Bronchial epithelial cell (primary cell): ENCODE results near the gene METTL25. TPM values are rescaled to one million over a fixed set of nuclear protein-coding genes. Genes with fewer than 3 reads are reported as not detected.

ENCODE experiments used
- DNase-seq: peaks from one replicate; pipeline ENCODE4 v3.0.0-alpha.2; 2010; ENCODE audit warnings: low read depth
- FAIRE-seq: peaks from 2 replicates; lab custom pipeline; 2011; peaks lifted over from hg19 to GRCh38; lab: Jason Lieb, UNC
- H3K27me3 ChIP-seq: 2 replicates; pipeline ENCODE4 v1.5.1; 2011; ENCODE audit warnings: low read length; ENCODE audit not compliant: control insufficient read depth, insufficient read depth
- H3K36me3 ChIP-seq: 2 replicates; pipeline ENCODE4 v1.5.1; 2011; ENCODE audit warnings: low read length; ENCODE audit not compliant: control insufficient read depth, insufficient read depth
- H3K4me3 ChIP-seq: 2 replicates; pipeline ENCODE4 v1.5.1; 2011; ENCODE audit warnings: mild to moderate bottlenecking, low read depth, low read length, control low read depth
- total RNA-seq: library from RNA; depleted of rRNA; stranded (reverse); fragments of >200 nt; gene quantifications from 2 replicates; pipeline ENCODE4 v1.2.1, GENCODE V29; 2014
- TF ChIP-seq, protein P1 (sequence below): IDR thresholded peaks from 2 replicates; pipeline ENCODE4 v1.5.1; 2011; ENCODE audit warnings: mild to moderate bottlenecking, moderate library complexity, low read length, control low read depth, inconsistent platforms; ENCODE audit not compliant: insufficient read depth, severe bottlenecking

Gene METTL25
- total RNA-seq, 1 donor from 2014 or later: 4.2 TPM

DNA sequence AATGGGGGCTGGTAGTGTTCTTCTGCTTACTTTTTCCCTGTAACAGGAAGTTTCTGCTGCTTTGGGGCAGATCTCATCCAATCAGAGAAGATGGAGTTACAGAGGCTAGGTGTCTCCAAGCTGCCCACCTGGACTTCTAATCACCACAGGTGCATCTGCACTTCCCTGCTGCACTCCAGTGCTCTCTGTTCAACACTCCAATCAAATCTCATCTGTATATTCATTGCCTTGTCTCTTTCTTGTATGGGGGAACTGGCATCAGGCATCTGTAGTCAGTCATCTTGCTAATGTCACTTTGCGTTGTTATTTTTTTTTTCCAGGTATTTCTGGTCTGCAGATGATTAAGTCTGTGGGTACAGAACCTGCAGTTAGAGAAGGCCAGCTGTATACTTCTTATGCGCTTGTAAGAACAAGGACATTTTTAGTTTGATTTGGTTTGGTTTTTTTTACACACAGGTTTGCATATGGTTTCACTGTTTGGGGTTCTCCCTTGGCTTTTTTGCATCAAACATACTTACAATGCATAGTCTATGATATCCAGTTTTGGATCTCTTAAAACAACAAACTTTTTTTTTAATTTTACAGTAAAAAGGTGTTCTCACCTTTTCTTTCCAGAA, 116.0 kb downstream of the METTL25 start:
- FAIRE-seq (peak; percentile 28), DNase-seq (no peak)
- H3K27me3 ChIP-seq: no peaks in the 10 kb centered on the region
- no peaks in the 10 kb centered on the region for H3K36me3 ChIP-seq
- no peak overlapping the region for H3K4me3 ChIP-seq
- TF ChIP-seq, protein P1, sequence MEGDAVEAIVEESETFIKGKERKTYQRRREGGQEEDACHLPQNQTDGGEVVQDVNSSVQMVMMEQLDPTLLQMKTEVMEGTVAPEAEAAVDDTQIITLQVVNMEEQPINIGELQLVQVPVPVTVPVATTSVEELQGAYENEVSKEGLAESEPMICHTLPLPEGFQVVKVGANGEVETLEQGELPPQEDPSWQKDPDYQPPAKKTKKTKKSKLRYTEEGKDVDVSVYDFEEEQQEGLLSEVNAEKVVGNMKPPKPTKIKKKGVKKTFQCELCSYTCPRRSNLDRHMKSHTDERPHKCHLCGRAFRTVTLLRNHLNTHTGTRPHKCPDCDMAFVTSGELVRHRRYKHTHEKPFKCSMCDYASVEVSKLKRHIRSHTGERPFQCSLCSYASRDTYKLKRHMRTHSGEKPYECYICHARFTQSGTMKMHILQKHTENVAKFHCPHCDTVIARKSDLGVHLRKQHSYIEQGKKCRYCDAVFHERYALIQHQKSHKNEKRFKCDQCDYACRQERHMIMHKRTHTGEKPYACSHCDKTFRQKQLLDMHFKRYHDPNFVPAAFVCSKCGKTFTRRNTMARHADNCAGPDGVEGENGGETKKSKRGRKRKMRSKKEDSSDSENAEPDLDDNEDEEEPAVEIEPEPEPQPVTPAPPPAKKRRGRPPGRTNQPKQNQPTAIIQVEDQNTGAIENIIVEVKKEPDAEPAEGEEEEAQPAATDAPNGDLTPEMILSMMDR: no peak

DNA sequence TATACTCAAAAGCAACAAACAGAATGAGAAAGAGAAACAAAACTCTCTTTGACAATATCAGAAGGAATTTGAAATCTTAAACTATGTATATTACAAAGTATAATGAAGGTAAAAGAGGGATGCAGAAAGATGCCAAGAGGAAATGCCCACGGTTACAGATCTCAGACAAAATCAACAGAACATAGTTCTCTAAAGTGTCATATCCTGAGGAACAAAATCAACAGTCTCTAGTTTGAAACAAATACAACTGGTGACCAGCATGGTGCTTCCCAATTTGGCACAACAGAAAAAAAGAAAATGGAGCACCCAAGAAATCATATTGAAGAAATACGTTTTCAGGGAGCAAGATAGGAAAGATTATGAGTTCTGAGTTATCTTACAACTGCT, 116.5 kb downstream of the METTL25 start:
- no peaks in the 10 kb centered on the region for H3K27me3 ChIP-seq
- H3K36me3 ChIP-seq: no peaks in the 10 kb centered on the region
- FAIRE-seq (no peak), DNase-seq (peak; percentile 73)
- TF ChIP-seq, protein P1: no peak
- no peak overlapping the region for H3K4me3 ChIP-seq

DNA sequence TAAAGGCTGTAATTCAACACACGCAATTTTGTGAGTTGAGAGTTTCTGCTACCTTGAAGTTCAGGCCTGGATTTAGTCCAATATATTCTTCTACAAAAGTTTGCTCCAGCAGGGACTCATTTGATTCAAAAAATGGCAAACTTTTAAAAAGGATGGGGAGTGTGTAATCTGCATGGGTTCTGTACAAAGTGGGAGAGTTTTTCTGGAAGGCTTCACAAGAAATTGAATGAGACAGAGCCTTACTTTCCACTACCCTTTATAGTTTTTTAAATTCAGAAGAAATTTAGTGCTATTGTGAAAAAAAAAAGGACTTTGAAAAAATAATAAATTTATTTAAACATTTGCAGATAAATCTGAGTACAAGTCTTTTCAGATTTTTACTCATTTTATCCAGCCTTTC, 116.9 kb downstream of the METTL25 start:
- no peaks in the 10 kb centered on the region for H3K36me3 ChIP-seq
- DNase-seq (no peak), FAIRE-seq (no peak)

GRCh38 chr12:82476511-82476910, 118.2 kb downstream of the METTL25 start:
- H3K36me3 ChIP-seq: no peaks in the 10 kb centered on the region
- FAIRE-seq (no peak), DNase-seq (no peak)

More for the DNA sequence above, 116.9 kb downstream of the METTL25 start:
- TF ChIP-seq, protein P1: no peak
- H3K4me3 ChIP-seq: no peak overlapping the region
- H3K27me3 ChIP-seq: no peaks in the 10 kb centered on the region

DNA sequence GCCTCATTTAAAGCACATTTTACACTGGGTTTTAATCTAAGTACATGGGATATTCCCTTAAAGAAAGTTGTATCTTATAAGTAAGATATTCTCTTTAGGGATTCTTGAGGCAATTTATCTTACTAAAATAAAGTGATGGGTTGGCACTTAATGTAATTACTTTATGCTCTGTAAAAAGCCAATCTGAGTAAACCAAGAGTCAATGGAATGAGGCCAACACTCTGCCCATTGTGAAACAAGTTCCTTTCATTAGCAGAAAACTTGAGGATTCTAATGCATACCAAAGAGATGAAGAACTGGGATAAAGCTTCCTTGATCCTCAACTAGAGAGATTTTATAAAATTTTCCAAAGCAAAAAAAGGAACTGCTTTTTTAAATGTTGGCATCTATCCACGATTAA, 121.2 kb downstream of the METTL25 start:
- Histone ChIP-seq H3K27me3 (no peaks in the 10 kb centered on the region), H3K36me3 (no peaks in the 10 kb centered on the region), H3K4me3 (no peak overlapping the region)
- no peak for FAIRE-seq
- peak; percentile 77 for DNase-seq
- TF ChIP-seq, protein P1: no peak

More at GRCh38 chr12:82476511-82476910, 118.2 kb downstream of the METTL25 start:
- H3K4me3 ChIP-seq: no peak overlapping the region
- TF ChIP-seq, protein P1: no peak
- no peaks in the 10 kb centered on the region for H3K27me3 ChIP-seq

DNA sequence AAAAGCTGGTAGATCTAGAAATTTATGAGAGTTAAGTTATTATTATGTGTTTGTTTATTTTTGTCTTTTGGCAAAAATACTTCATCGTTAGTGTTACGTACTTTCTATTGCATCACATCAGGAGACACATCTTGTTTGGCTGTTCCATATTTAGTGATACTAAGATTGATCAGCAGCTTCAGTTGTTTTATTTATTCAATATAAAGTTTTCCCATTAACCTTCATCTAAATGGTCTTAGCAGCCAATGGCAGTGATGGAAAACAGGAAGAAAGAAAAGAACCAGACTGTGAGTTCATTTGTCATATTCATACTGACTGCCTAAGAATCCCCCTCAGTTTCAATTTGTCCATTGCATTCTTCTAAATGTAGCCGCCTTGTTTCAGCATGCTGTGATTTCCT, 122.3 kb downstream of the METTL25 start:
- FAIRE-seq (no peak), DNase-seq (peak; percentile 47)
- no peaks in the 10 kb centered on the region for H3K36me3 ChIP-seq
- H3K4me3 ChIP-seq: no peak overlapping the region
- TF ChIP-seq, protein P1: no peak
- H3K27me3 ChIP-seq: no peaks in the 10 kb centered on the region
